ENCODE measurements around the gene PTPN11. TPM values are rescaled to one million over a fixed set of nuclear protein-coding genes. Genes with fewer than 3 reads are reported as not detected.
A peak's percentile ranks its signal among the peaks of the same experiment; 100 is the strongest.

The PTPN11 gene
- polyA plus RNA-seq, 1 of the 3 experiments (the other 2 are of a cell fraction): 48.3 TPM

GRCh38 chr12:112420740-112421139, 2.0 kb downstream of the PTPN11 start:
- Histone ChIP-seq H3K4me3 (ENCODE audit: low read depth in 2 of 2, low read length in 1 of 2) (no peak overlapping the region), H3K79me2 (ENCODE audit: insufficient read depth) (peaks cover 76% of the 10 kb centered on the region), H3K36me3 (replicated peaks in 1 of 2; ENCODE audit: control insufficient read depth in 1 of 2, insufficient read depth in 2 of 2, low read length in 1 of 2) (peaks cover 0 to 2% of the 10 kb centered on the region in 2 experiments), H3K27me3 (ENCODE audit: insufficient read depth) (no peaks in the 10 kb centered on the region), H3K9ac (no peak overlapping the region), H3F3A (replicated peaks; ENCODE audit: insufficient read depth) (peaks cover 14% of the 10 kb centered on the region), H3K4me1 (ENCODE audit: control insufficient read depth in 1 of 2, insufficient read depth in 2 of 2, low read depth in 1 of 2, low read length in 1 of 2) (peaks cover 0 to 8% of the 10 kb centered on the region in 2 experiments; a peak in 2 of 4 replicates), H3K27ac (ENCODE audit: low read depth in 2 of 2, low read length in 1 of 2) (no peak overlapping the region), H4K20me1 (ENCODE audit: insufficient read depth) (peaks cover 56% of the 10 kb centered on the region), H2AFZ (ENCODE audit: low read depth) (no peak overlapping the region), H3K9me2 (no peaks in the 10 kb centered on the region), H3K9me3 (no peaks in the 10 kb centered on the region), H3K4me2 (peak overlapping the region; percentile 95)
- TF ChIP-seq EZH2phosphoT487 (IDR thresholded peaks at IDR 0.05; ENCODE audit: borderline replicate concordance, low read depth) (no peak), RFX5 (IDR thresholded peaks at IDR 0.05; ENCODE audit: low read length) (no peak), MAX (IDR thresholded peaks at IDR 0.05; ENCODE audit: low read depth) (no peak), IRF3 (IDR thresholded peaks at IDR 0.05; ENCODE audit: low read depth, low read length) (no peak), ELF1 (IDR thresholded peaks at IDR 0.05) (no peak), RAD21 (IDR thresholded peaks at IDR 0.05; ENCODE audit: low read length) (no peak), NFIC (IDR thresholded peaks at IDR 0.05; ENCODE audit: borderline replicate concordance) (no peak), ZBTB33 (IDR thresholded peaks at IDR 0.05; ENCODE audit: borderline replicate concordance, low read depth) (no peak), TCF12 (IDR thresholded peaks at IDR 0.05) (no peak), FOSL2 (IDR thresholded peaks at IDR 0.05; ENCODE audit: borderline replicate concordance, low read depth) (no peak), SMC3 (IDR thresholded peaks at IDR 0.05; ENCODE audit: low read depth, low read length) (no peak), RXRA (IDR thresholded peaks at IDR 0.05; ENCODE audit: borderline replicate concordance, low read depth) (no peak), NRF1 (IDR thresholded peaks at IDR 0.05; ENCODE audit: low read depth, low read length) (no peak), GABPA (IDR thresholded peaks at IDR 0.05; ENCODE audit: low read depth) (no peak), USF1 (IDR thresholded peaks at IDR 0.05; ENCODE audit: borderline replicate concordance, low read depth) (no peak), JUND (IDR thresholded peaks at IDR 0.05) (no peak), FOXJ3 (CRISPR knock-in tag; IDR thresholded peaks at IDR 0.05) (no peak), RCOR1 (IDR thresholded peaks at IDR 0.05; ENCODE audit: low read length) (no peak), GATA2 (CRISPR knock-in tag; IDR thresholded peaks at IDR 0.05) (no peak), CHD2 (IDR thresholded peaks at IDR 0.05; ENCODE audit: low read length, partially characterized antibody) (no peak)
- whole genome bisulfite sequencing (ENCODE audit: low lambda C conversion rate): 89% methylated on average over 3 of the region's 3 CpGs
- POLR2A ChIA-PET: no interaction called here
- CTCF ChIA-PET: no interaction called here
- DNase-seq: no peak

Measured in SK-N-SH (cell line).